BJ (cell line): ENCODE data around the gene SEC24B. TPM values are rescaled to one million over a fixed set of nuclear protein-coding genes. Genes with fewer than 3 reads are reported as not detected.

Experiments used
- CTCF ChIA-PET: fragments of 350-600 bp; formaldehyde crosslinking; extraction: SDS; loops from one replicate; lab custom pipeline; 2021; ENCODE audit warnings: antibody characterized with exemption, inconsistent platforms; lab: Yijun Ruan, JAX
- POLR2A ChIA-PET: fragments of 300-600 bp; sonication (Branson Sonifier 250); formaldehyde crosslinking; extraction: SDS; loops from one replicate; lab custom pipeline; 2021; ENCODE audit warnings: antibody characterized with exemption; lab: Charles Lee
- DNase-seq: peaks from one replicate; pipeline ENCODE4 v3.0.0-alpha.2; 2011; ENCODE audit warnings: low read depth
- H3K27me3 ChIP-seq: 2 replicates; pipeline ENCODE4 v1.6.0; 2011; ENCODE audit warnings: low read length; ENCODE audit not compliant: control insufficient read depth, insufficient read depth
- H3K36me3 ChIP-seq: 2 replicates; pipeline ENCODE4 v1.5.1; 2011; ENCODE audit warnings: low read length; ENCODE audit not compliant: control insufficient read depth, insufficient read depth
- H3K4me3 ChIP-seq: 2 replicates; pipeline ENCODE4 v1.5.1; 2011; ENCODE audit warnings: low read depth, mild to moderate bottlenecking, control low read depth, low read length
- polyA plus RNA-seq: library from polyadenylated mRNA; depleted of rRNA; stranded (reverse); fragments of >200 nt; gene quantifications from 2 replicates; pipeline ENCODE4 v1.2.3, GENCODE V29; 2011
- TF ChIP-seq, protein P1 (sequence below): IDR thresholded peaks from 2 replicates; pipeline ENCODE4 v1.5.1; 2011; ENCODE audit warnings: low read depth, mild to moderate bottlenecking, control low read depth, inconsistent platforms, low read length, moderate library complexity; ENCODE audit not compliant: insufficient read depth

SEC24B gene
- polyA plus RNA-seq, 1 experiment, result 43.1 TPM

DNA sequence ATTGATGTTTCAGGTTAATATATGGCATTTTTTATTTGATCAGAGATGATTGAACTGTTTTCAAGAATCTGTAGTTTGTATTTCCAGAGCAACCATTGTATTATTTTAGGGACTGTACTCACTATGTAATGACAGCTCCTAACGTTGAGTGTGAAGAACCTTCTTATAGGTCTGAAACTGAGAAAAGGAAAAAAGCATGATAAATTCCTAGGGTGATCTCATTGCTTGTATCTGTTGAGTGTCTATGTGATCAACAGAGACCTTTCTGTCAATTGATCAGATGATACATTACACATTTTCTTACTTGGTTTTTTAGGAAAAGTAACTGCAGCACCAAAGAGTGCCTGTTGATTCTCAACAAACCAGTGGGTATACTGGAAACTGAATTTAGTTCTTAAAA lies 40.2 kb downstream of the SEC24B start:
- no peaks in the 10 kb centered on the region for H3K36me3 ChIP-seq
- POLR2A ChIA-PET, result no interaction called here
- TF ChIP-seq, protein P1, sequence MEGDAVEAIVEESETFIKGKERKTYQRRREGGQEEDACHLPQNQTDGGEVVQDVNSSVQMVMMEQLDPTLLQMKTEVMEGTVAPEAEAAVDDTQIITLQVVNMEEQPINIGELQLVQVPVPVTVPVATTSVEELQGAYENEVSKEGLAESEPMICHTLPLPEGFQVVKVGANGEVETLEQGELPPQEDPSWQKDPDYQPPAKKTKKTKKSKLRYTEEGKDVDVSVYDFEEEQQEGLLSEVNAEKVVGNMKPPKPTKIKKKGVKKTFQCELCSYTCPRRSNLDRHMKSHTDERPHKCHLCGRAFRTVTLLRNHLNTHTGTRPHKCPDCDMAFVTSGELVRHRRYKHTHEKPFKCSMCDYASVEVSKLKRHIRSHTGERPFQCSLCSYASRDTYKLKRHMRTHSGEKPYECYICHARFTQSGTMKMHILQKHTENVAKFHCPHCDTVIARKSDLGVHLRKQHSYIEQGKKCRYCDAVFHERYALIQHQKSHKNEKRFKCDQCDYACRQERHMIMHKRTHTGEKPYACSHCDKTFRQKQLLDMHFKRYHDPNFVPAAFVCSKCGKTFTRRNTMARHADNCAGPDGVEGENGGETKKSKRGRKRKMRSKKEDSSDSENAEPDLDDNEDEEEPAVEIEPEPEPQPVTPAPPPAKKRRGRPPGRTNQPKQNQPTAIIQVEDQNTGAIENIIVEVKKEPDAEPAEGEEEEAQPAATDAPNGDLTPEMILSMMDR, result no peak
- DNase-seq, result no peak
- H3K27me3 ChIP-seq, result no peaks in the 10 kb centered on the region
- no peak overlapping the region for H3K4me3 ChIP-seq
- CTCF ChIA-PET, result no interaction called here

DNA sequence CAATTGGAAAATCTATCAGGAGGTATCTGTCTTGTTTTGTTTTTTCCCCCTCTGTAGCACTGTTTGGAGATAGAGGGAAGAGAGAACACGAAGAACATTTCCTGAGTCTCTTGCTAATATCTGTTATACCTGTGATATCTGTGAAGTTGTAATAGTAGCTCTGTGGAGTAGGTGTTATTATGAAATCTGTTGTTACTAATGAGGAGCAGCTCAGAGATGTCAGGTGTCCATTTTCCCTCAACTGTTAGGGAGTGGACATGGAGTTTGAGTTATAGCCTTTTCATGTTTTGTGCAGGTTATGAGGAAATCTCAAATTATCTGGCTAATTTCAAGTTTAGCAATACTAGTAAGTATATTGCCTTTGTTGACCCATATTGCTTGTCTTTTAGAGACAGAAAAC lies 52.4 kb downstream of the SEC24B start:
- DNase-seq, result no peak
- no peaks in the 10 kb centered on the region; the same call in 1 of the 2 replicates for H3K36me3 ChIP-seq
- no peak overlapping the region for H3K4me3 ChIP-seq
- ChIA-PET CTCF (interaction anchor here (0.7 to 2.5 kb wide), 2 partner anchors 15 to 53 kb away, joined by 4 to 9 read pairs; partner anchors contain the start of gene SEC24B), POLR2A (no interaction called here)
- H3K27me3 ChIP-seq, result no peaks in the 10 kb centered on the region
- TF ChIP-seq, protein P1, result no peak

DNA sequence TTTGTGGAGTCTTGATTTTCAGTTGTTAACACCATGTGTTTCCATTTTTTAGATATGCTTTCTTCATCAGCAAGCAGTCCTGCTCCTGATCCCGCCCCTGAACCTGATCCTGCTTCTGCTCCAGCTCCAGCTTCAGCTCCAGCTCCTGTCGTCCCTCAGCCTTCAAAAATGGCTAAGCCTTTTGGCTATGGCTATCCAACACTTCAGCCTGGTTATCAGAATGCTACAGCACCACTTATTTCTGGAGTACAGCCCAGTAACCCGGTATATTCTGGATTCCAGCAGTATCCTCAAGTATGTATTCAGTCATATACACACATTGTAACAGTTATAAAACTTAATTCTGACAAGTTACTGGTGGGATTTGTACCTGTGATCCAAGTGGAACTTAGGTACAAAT lies 60.9 kb downstream of the SEC24B start:
- H3K27me3 ChIP-seq, result no peaks in the 10 kb centered on the region
- no peak for DNase-seq
- CTCF ChIA-PET, result no interaction called here
- TF ChIP-seq, protein P1, result no peak
- H3K36me3 ChIP-seq, result peaks cover 11% of the 10 kb centered on the region
- POLR2A ChIA-PET, result no interaction called here
- H3K4me3 ChIP-seq, result no peak overlapping the region

DNA sequence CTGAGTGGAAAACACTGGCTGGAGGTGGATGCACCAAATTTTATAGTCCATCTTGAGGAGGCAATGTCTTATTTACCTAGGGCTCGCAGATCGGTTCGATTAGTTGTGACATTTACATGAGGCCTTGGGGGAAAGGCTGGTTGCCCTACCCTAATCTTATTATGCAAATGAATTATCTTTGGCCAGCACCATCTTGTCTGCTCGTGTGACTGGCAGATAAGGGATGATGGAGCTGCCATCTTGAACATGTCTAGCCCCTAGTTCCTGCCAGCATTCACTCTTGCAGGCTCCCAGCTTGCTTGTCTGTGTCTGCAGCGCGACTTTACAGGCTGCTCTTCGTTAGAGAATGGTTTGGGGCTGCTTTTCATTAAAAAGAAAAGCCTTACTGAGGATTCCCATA lies 61.9 kb downstream of the SEC24B start:
- Histone ChIP-seq H3K36me3 (peaks cover 11% of the 10 kb centered on the region), H3K27me3 (no peaks in the 10 kb centered on the region), H3K4me3 (no peak overlapping the region)
- no peak for DNase-seq
- CTCF ChIA-PET, result no interaction called here
- TF ChIP-seq, protein P1, result no peak
- POLR2A ChIA-PET, result no interaction called here

DNA sequence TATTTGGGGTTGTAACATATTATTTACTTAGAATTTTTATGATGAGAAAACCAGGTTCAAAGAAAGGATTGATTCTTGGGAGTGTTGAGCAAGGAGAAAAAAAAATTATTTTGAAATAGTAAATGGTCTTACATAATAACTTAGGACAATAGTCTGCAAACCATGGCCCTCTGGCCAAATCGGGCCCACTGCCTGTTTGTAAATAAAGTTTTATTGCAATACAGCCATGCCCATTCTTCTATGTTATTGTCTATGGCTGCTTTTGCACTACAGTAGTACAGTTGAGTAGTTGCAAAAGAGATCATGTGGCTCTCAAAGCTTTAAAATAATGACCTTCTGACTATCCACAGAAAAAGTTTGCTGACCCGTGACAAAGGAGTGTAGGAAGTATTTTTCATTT lies 63.3 kb downstream of the SEC24B start:
- Histone ChIP-seq H3K4me3 (no peak overlapping the region), H3K27me3 (no peaks in the 10 kb centered on the region), H3K36me3 (peaks cover 11% of the 10 kb centered on the region)
- ChIA-PET CTCF (no interaction called here), POLR2A (no interaction called here)
- no peak for DNase-seq
- TF ChIP-seq, protein P1, result no peak
